SK-N-SH (cell line): ENCODE measurements around the gene COL25A1. TPM values are rescaled to one million over a fixed set of nuclear protein-coding genes. Genes with fewer than 3 reads are reported as not detected.

ENCODE experiments used
- CTCF ChIA-PET: fragments of 300-600, 350-600 bp; formaldehyde crosslinking; extraction: SDS; loops from one replicate; lab custom pipeline; 2021; lab: Yijun Ruan, JAX
- POLR2A ChIA-PET: fragments of 350-600 bp; sonication (Branson Sonifier 250); formaldehyde crosslinking; extraction: SDS; loops from one replicate; lab custom pipeline; 2020; ENCODE audit warnings: antibody characterized with exemption, inconsistent platforms; lab: Yijun Ruan, JAX
- DNase-seq: peaks from one replicate; pipeline ENCODE4 v3.0.0; 2012
- H2AFZ ChIP-seq: fragments of 200-600 bp; sonication (generic); 2 replicates; pipeline ENCODE4 v1.8.1; 2016; ENCODE audit warnings: antibody characterized with exemption, mild to moderate bottlenecking, low read depth
- H3F3A ChIP-seq: fragments of 200-600 bp; sonication (generic); replicated peaks from 2 replicates; pipeline ENCODE3; 2016; ENCODE audit warnings: antibody characterized with exemption, mild to moderate bottlenecking; ENCODE audit not compliant: insufficient read depth
- H3K27ac ChIP-seq, 2 experiments: fragments of 200-500 bp in 1 of 2; fragments of 200-600 bp in 1 of 2; sonication (Bioruptor generic) in 1 of 2; sonication (generic), shearing (Covaris generic) in 1 of 2; 2 replicates each; pipeline versions ENCODE4 v1.5.1 to v1.6.1; 2014 to 2016; ENCODE audit warnings: low read depth in 2 of 2, inconsistent platforms in 1 of 2, low read length in 1 of 2, mild to moderate bottlenecking in 1 of 2, mixed read lengths in 1 of 2
- H3K27me3 ChIP-seq: fragments of 200-600 bp; sonication (generic), shearing (Covaris generic); 2 replicates; pipeline ENCODE4 v1.6.1; 2016; ENCODE audit warnings: mixed run types; ENCODE audit not compliant: insufficient read depth
- H3K36me3 ChIP-seq, 2 experiments: fragments of 200-500 bp in 1 of 2; fragments of 200-600 bp in 1 of 2; sonication (Bioruptor generic) in 1 of 2; sonication (generic) in 1 of 2; replicated peaks in 1 of 2; 2 replicates each; pipeline versions ENCODE3 to v1.5.1; 2014 to 2016; ENCODE audit warnings: low read length in 1 of 2, mild to moderate bottlenecking in 1 of 2; ENCODE audit not compliant: insufficient read depth in 2 of 2, control insufficient read depth in 1 of 2
- H3K4me1 ChIP-seq, 2 experiments: fragments of 200-500 bp in 1 of 2; fragments of 200-600 bp in 1 of 2; sonication (Bioruptor generic) in 1 of 2; sonication (generic), shearing (Covaris generic) in 1 of 2; 2 replicates each; pipeline versions ENCODE4 v1.5.1 to v1.6.1; 2014 to 2016; ENCODE audit warnings: low read depth in 1 of 2, low read length in 1 of 2, mixed run types in 1 of 2; ENCODE audit not compliant: insufficient read depth in 2 of 2, control insufficient read depth in 1 of 2
- H3K4me2 ChIP-seq: fragments of 200-600 bp; sonication (generic), shearing (Covaris generic); 2 replicates; pipeline ENCODE4 v1.6.1; 2017; ENCODE audit warnings: mixed run types
- H3K4me3 ChIP-seq, 2 experiments: fragments of 200-500 bp in 1 of 2; fragments of 200-600 bp in 1 of 2; sonication (Bioruptor generic) in 1 of 2; sonication (generic), shearing (Covaris generic) in 1 of 2; 2 replicates each; pipeline versions ENCODE4 v1.5.1 to v1.8.1; 2014 to 2016; ENCODE audit warnings: low read depth in 2 of 2, inconsistent platforms in 1 of 2, low read length in 1 of 2, mild to moderate bottlenecking in 1 of 2, mixed read lengths in 1 of 2, moderate library complexity in 1 of 2
- H3K79me2 ChIP-seq: fragments of 200-600 bp; sonication (generic); 2 replicates; pipeline ENCODE4 v1.8.1; 2017; ENCODE audit warnings: mild to moderate bottlenecking; ENCODE audit not compliant: insufficient read depth
- H3K9ac ChIP-seq: fragments of 200-600 bp; sonication (generic); 2 replicates; pipeline ENCODE4 v1.6.1; 2017; ENCODE audit warnings: mixed run types
- H3K9me2 ChIP-seq: fragments of 200-600 bp; sonication (generic); 2 replicates; pipeline ENCODE4 v1.6.1; 2017; ENCODE audit warnings: mixed run types
- H3K9me3 ChIP-seq: fragments of 200-600 bp; sonication (generic); 2 replicates; pipeline ENCODE4 v1.6.1; 2017; ENCODE audit warnings: mixed run types, mild to moderate bottlenecking, moderate library complexity
- H4K20me1 ChIP-seq: fragments of 200-600 bp; sonication (generic); 2 replicates; pipeline ENCODE4 v1.6.1; 2017; ENCODE audit warnings: mild to moderate bottlenecking, mixed run types; ENCODE audit not compliant: insufficient read depth
- FOSL2 ChIP-seq: IDR thresholded peaks from 2 replicates; pipeline ENCODE4 v1.4.0; 2012; ENCODE audit warnings: low read depth, mild to moderate bottlenecking, moderate library complexity, borderline replicate concordance
- FOXM1 ChIP-seq: IDR thresholded peaks from 2 replicates; pipeline ENCODE4 v1.4.0; 2012; ENCODE audit warnings: low read depth, mild to moderate bottlenecking
- GABPA ChIP-seq: IDR thresholded peaks from 2 replicates; pipeline ENCODE4 v1.4.0; 2012; ENCODE audit warnings: low read depth, mild to moderate bottlenecking
- NFIC ChIP-seq: IDR thresholded peaks from 2 replicates; pipeline ENCODE4 v1.4.0; 2012; ENCODE audit warnings: borderline replicate concordance
- POLR2AphosphoS5 ChIP-seq: IDR thresholded peaks from 2 replicates; pipeline ENCODE4 v1.6.1; 2012; ENCODE audit warnings: low read depth, low read length
- RCOR1 ChIP-seq: fragments of 150-350 bp; IDR thresholded peaks from 2 replicates; pipeline ENCODE4 v1.6.1; 2017; ENCODE audit warnings: antibody characterized with exemption, low read length
- TEAD4 ChIP-seq: IDR thresholded peaks from 2 replicates; pipeline ENCODE4 v1.4.0; 2012; ENCODE audit warnings: mild to moderate bottlenecking, borderline replicate concordance; ENCODE audit not compliant: insufficient read depth
- polyA plus RNA-seq, 3 experiments: library from polyadenylated mRNA; depleted of rRNA; stranded (reverse); fragments of >200 nt; gene quantifications; 2 replicates each; pipeline ENCODE4 v1.2.3, GENCODE V29; 2012
- TF ChIP-seq, protein P1 (sequence below): IDR thresholded peaks from 2 replicates; pipeline ENCODE4 v1.6.1; 2012; ENCODE audit warnings: mild to moderate bottlenecking, low read depth, low read length, moderate library complexity
- TF ChIP-seq, protein P2 (sequence below): IDR thresholded peaks from 2 replicates; pipeline ENCODE4 v1.4.0; 2012; ENCODE audit warnings: low read depth, borderline replicate concordance
- TF ChIP-seq, protein P3 (sequence below): IDR thresholded peaks from 2 replicates; pipeline ENCODE4; 2012
- TF ChIP-seq, protein P4 (sequence below): fragments of 200-600 bp; sonication (generic); IDR thresholded peaks from 2 replicates; pipeline ENCODE4 v1.6.1; 2017; ENCODE audit warnings: antibody characterized with exemption, mild to moderate bottlenecking, moderate library complexity

Gene COL25A1
- polyA plus RNA-seq, 1 of the 3 experiments (the other 2 are of a cell fraction) = not detected

DNA sequence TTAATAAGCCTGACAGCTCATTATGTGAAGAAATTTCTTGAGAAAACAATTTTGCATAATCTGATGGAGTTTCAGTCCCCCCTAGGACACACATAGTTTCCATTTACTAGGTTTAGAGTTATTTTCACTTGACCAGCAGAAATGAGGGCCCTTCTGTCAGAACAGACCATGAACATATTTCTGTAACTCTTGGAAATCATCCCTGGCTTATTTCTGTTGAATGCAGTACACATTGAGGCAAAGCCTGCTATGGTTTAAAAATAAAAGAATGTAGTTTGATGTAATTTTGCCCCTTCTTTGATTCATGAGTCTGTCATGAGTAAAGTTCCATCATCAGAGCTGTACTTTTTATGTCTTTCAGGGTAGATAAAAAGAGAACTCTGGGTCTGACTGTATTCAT, 435.0 kb downstream of the COL25A1 start:
- no peak overlapping the region for H2AFZ ChIP-seq
- POLR2A ChIA-PET = no interaction called here
- no peak overlapping the region for H3K27ac ChIP-seq
- CTCF ChIA-PET = interaction anchor here (0.6 kb wide), 1 partner anchor 1086 kb away, joined by 3 read pairs; no protein-coding TSS in a partner anchor
- TF ChIP-seq, protein P1, sequence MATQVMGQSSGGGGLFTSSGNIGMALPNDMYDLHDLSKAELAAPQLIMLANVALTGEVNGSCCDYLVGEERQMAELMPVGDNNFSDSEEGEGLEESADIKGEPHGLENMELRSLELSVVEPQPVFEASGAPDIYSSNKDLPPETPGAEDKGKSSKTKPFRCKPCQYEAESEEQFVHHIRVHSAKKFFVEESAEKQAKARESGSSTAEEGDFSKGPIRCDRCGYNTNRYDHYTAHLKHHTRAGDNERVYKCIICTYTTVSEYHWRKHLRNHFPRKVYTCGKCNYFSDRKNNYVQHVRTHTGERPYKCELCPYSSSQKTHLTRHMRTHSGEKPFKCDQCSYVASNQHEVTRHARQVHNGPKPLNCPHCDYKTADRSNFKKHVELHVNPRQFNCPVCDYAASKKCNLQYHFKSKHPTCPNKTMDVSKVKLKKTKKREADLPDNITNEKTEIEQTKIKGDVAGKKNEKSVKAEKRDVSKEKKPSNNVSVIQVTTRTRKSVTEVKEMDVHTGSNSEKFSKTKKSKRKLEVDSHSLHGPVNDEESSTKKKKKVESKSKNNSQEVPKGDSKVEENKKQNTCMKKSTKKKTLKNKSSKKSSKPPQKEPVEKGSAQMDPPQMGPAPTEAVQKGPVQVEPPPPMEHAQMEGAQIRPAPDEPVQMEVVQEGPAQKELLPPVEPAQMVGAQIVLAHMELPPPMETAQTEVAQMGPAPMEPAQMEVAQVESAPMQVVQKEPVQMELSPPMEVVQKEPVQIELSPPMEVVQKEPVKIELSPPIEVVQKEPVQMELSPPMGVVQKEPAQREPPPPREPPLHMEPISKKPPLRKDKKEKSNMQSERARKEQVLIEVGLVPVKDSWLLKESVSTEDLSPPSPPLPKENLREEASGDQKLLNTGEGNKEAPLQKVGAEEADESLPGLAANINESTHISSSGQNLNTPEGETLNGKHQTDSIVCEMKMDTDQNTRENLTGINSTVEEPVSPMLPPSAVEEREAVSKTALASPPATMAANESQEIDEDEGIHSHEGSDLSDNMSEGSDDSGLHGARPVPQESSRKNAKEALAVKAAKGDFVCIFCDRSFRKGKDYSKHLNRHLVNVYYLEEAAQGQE = no peak
- TF ChIP-seq, protein P2, sequence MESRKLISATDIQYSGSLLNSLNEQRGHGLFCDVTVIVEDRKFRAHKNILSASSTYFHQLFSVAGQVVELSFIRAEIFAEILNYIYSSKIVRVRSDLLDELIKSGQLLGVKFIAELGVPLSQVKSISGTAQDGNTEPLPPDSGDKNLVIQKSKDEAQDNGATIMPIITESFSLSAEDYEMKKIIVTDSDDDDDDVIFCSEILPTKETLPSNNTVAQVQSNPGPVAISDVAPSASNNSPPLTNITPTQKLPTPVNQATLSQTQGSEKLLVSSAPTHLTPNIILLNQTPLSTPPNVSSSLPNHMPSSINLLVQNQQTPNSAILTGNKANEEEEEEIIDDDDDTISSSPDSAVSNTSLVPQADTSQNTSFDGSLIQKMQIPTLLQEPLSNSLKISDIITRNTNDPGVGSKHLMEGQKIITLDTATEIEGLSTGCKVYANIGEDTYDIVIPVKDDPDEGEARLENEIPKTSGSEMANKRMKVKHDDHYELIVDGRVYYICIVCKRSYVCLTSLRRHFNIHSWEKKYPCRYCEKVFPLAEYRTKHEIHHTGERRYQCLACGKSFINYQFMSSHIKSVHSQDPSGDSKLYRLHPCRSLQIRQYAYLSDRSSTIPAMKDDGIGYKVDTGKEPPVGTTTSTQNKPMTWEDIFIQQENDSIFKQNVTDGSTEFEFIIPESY = no peak
- TF ChIP-seq FOSL2 (no peak), NFIC (no peak), TEAD4 (no peak), FOXM1 (no peak), POLR2AphosphoS5 (no peak), GABPA (no peak), RCOR1 (no peak)
- TF ChIP-seq, protein P3, sequence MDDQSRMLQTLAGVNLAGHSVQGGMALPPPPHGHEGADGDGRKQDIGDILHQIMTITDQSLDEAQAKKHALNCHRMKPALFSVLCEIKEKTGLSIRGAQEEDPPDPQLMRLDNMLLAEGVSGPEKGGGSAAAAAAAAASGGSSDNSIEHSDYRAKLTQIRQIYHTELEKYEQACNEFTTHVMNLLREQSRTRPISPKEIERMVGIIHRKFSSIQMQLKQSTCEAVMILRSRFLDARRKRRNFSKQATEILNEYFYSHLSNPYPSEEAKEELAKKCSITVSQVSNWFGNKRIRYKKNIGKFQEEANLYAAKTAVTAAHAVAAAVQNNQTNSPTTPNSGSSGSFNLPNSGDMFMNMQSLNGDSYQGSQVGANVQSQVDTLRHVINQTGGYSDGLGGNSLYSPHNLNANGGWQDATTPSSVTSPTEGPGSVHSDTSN = no peak
- TF ChIP-seq, protein P4, sequence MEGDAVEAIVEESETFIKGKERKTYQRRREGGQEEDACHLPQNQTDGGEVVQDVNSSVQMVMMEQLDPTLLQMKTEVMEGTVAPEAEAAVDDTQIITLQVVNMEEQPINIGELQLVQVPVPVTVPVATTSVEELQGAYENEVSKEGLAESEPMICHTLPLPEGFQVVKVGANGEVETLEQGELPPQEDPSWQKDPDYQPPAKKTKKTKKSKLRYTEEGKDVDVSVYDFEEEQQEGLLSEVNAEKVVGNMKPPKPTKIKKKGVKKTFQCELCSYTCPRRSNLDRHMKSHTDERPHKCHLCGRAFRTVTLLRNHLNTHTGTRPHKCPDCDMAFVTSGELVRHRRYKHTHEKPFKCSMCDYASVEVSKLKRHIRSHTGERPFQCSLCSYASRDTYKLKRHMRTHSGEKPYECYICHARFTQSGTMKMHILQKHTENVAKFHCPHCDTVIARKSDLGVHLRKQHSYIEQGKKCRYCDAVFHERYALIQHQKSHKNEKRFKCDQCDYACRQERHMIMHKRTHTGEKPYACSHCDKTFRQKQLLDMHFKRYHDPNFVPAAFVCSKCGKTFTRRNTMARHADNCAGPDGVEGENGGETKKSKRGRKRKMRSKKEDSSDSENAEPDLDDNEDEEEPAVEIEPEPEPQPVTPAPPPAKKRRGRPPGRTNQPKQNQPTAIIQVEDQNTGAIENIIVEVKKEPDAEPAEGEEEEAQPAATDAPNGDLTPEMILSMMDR = no peak
- no peak overlapping the region for H3K9ac ChIP-seq
- H3K36me3 ChIP-seq = no peaks in the 10 kb centered on the region
- H3K4me1 ChIP-seq = no peaks in the 10 kb centered on the region
- H3K4me2 ChIP-seq = no peak overlapping the region
- no peak for DNase-seq
- H3F3A ChIP-seq = no peaks in the 10 kb centered on the region
- no peaks in the 10 kb centered on the region for H3K9me2 ChIP-seq
- H4K20me1 ChIP-seq = no peaks in the 10 kb centered on the region
- no peaks in the 10 kb centered on the region; the same call in 1 of the 2 replicates for H3K27me3 ChIP-seq
- no peaks in the 10 kb centered on the region for H3K79me2 ChIP-seq
- no peaks in the 10 kb centered on the region for H3K9me3 ChIP-seq
- no peak overlapping the region for H3K4me3 ChIP-seq
